CD4-positive, alpha-beta T cell treated with Interleukin-4 for 4 hours (primary cell): ENCODE data around the gene CDC5L.

Experiments
- DNase-seq: peaks from one replicate; pipeline ENCODE4 v3.0.0-alpha.2; 2020

CDC5L gene

GRCh38 chr6:44456070-44456965 is 68.8 kb downstream of the CDC5L start:
- peak; percentile 43 for DNase-seq

DNA sequence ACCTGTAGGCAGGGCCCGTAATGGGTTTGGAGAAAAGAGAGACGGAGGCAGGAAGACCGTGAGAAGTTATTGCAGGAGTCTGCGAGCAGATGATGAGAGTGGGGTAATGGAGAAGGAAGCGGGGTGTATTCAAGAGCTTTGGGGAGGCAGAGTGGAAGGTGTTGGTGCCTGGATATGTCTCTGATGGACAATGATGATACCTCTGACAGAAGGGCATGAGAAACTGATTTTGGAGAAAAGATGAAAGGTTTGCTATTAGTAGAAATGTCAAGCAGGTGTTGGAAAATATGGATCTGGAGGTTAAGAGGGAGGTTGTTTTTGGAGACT is 69.4 kb downstream of the CDC5L start:
- no peak for DNase-seq

GRCh38 chr6:44457596-44457995 is 70.1 kb downstream of the CDC5L start:
- DNase-seq, result no peak

DNA sequence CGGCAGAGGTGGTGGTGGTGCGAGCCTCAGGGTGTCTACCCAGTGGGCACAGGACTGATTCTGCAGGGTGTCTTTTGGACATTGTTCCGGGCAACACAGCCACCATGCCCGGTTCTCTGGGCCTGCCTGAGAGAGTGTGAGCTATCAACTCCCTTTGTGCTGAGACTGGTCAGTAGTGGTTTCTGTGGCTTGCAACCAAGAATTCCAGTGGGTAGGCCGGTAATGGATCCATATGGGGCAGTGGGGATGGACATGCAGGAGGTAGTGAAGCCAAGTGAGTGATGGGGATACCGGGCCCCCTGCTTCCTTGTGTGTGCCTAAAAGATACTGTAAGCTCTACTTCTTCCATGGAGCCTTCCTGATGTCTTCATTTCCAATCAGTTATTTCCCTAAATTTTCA is 71.0 kb downstream of the CDC5L start:
- no peak for DNase-seq

- no peak for DNase-seq
These were observed 74.8 kb downstream of the CDC5L start for GRCh38 chr6:44462335-44462734.

GRCh38 chr6:44462797-44463727 is 75.6 kb downstream of the CDC5L start:
- no peak for DNase-seq

GRCh38 chr6:44463728-44464450 is 76.4 kb downstream of the CDC5L start:
- no peak for DNase-seq

GRCh38 chr6:44464527-44465310 is 77.2 kb downstream of the CDC5L start:
- DNase-seq, result no peak

- DNase-seq, result no peak
These were observed 79.4 kb downstream of the CDC5L start for GRCh38 chr6:44466955-44467354.

- DNase-seq, result no peak
These were observed 81.3 kb downstream of the CDC5L start for GRCh38 chr6:44468835-44469234.

DNA sequence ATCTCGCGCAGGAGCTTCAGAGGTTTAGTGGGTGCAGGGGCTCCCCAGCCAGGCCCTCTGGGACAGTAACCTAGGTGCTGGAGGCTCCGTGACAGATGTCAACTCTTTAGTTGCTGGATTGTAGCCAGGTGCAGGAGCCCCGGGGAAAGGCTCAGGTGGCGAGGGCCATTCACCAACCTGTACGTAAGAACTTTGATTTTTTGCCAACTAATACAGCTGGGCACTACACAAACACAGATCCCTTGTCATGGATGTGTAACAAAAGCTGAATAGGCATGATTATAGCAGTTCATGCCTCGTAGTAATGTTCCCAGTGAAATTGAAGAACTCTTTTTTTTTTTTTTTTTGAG is 82.6 kb downstream of the CDC5L start:
- DNase-seq, result no peak

DNA sequence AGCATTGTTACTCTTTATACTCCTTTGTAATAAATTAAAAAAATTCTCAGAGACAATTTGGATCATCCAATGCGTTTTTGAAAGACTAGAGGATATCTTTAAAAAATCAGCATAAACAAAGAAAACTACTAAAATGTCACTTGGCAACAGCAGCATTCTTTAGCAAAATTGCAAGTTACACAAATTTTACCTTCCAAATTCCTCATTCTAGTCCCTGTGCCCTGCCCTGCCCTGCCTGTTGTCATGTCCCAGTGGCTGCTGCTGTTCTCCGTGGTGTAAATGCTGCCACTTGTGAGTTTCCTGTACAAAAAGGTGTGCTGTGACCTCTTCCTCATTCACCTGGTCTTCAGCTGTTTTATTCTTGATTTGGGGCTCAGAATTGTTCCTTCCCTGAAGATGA is 83.2 kb downstream of the CDC5L start:
- no peak for DNase-seq

DNA sequence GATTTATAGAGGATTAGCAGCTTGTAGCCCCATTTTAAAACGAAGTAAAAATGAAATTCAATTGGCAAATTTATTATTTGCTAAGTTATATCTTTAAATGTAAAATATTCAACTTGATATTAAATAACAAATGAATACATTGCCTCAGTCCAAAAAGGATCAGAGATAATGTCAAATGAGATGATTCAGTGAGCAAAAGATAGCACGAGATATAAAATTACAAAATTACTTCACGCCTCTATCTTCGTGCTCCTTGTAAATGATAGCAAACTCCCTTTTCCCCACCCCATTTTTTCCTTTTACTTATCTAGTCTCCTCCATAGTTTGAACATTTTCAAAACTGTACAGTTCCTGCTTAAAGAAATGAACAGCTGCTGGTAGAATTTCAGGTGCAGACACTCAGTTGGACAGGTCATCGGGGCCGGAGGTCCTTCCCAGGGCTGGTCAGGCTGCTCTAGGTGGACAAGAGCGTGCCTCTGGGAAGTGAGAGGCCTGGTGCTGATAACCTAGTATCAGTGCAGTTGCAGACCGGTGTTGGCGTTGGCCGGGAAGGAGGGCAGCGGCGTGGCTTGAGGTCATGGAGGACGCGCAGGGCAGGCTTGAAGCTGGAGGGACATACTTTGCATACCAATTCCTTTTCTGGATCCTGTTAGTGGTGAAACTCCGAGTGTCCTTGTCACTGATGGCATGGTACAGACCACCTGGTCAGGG is 83.9 kb downstream of the CDC5L start:
- DNase-seq, result no peak

- no peak for DNase-seq
These were observed 84.9 kb downstream of the CDC5L start for GRCh38 chr6:44472250-44472945.

- no peak for DNase-seq
These were observed 86.1 kb downstream of the CDC5L start for GRCh38 chr6:44473393-44474189.

DNA sequence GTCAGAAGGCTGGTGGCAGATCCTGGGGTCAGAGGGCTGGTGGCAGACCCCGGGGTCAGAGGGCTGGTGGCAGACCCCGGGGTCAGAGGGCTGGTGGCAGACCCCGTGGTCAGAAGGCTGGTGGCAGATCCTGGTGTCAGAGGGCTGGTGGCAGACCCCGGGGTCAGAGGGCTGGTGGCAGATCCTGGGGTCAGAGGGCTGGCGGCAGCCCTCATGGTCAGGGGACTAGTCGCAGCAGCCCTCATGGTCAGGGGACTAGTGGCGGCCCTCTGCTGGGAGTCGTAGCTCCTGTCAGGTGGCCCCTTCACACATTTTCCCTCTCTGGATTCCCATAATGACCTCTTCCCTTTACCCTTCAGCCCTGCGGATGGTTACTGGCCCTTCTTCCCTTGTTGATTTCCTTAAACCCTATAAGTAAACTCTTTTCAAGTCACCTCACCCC is 86.7 kb downstream of the CDC5L start:
- no peak for DNase-seq

DNA sequence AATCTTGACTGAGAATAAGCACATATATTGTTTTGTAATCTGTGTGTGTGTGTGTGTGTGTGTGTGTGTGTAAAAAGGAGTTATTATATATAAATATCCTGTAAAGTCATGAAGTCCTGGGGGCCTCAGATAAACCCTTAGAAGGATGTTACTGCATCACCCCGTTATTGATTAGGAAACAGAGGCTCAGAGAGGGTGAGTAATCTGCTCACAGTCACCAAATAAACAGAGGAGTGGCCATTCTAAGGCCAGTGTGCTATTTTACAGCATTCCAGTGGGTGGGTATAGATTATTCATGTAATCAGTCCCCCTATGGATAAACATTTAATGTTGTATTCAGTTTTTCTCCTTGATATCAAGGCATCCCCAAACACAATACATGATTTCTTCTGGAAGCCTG is 87.1 kb downstream of the CDC5L start:
- no peak for DNase-seq

DNA sequence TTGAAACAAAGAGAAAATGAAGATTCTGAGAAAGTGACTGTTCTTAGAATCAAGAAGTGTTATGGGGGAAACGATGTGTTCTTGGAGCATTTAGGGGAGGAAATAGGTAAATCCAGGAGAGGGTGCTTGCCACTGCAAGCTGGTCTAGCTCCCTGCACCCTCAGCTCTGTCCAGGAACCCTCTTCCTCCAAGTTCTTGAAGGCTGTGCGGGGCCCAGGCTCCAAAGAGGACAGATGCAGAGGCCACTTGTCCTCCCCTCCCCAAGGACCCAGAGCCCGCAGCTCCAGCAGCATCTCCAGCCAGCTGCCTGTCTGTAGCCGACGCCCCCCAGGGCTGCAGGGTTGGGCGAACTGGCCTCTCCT is 87.9 kb downstream of the CDC5L start:
- DNase-seq, result no peak

DNA sequence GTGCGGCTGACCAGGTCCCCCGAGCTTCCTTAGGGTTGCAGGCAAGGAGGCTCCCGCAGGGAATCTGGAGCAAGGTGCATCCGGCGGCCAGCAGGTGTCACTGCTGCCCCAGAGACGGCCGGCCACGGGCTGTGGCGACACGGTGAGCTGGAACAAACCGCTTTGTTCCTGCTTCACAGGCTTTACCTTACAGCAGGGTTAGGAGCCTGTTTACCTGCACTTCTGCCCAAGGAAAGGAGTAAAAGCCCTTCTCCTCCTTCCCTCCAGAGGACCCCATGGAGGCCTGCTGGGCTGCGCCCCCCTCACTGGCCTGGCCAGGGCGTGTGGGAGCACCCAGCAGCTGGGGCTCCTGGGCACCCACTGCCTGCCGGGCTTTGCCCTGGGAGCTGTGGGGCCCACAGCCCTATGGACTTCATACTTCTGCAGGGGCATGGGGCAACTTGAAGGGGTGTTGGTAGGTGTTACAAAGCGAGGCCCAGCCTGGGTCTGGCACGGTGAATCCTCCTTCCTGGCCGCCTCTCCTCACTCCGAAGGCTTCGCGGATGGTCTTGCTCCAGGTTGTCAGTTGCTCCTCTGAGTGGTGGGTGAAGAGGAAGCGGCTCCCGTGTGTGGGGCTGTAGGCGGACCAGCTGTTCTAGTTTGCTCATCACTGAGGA is 88.4 kb downstream of the CDC5L start:
- DNase-seq, result peak; percentile 59

DNA sequence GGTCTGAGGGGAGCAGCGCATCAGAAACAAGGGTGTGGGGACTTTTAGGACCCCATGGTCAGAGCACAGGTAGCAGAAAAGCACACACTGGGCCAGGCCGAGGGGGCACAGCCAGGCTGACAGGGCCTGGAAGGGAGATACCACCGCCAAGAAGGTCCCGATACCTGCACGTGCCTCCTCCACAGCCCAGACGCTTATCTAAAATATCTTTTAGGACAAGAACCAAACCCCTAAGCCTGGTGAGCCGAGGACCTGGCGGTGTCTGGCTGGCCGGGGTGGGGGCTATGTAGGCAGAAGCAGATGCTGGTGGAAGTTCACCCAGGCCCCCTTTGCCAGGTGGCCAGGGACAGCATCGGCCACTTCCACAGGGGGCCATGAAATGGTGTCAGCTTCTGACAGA is 89.3 kb downstream of the CDC5L start:
- no peak for DNase-seq
